A673 (cell line): ENCODE data around the gene RPUSD4.

Source experiments
- EZH2 ChIP-seq: fragments of 200-600 bp; sonication (generic); IDR thresholded peaks from 2 replicates; pipeline ENCODE4 v1.6.1; 2017; ENCODE audit warnings: borderline replicate concordance, low read depth, mild to moderate bottlenecking, mixed read lengths, antibody characterized with exemption, low read length; ENCODE audit not compliant: poor library complexity, severe bottlenecking
- TF ChIP-seq, protein P1 (sequence below): fragments of 300-800, 200-600 bp; sonication (generic); conservative IDR thresholded peaks from 2 replicates; pipeline ENCODE4 v1.5.1; 2017; ENCODE audit warnings: low read depth, mild to moderate bottlenecking, antibody characterized with exemption, low read length, moderate library complexity, mixed read lengths

DNA sequence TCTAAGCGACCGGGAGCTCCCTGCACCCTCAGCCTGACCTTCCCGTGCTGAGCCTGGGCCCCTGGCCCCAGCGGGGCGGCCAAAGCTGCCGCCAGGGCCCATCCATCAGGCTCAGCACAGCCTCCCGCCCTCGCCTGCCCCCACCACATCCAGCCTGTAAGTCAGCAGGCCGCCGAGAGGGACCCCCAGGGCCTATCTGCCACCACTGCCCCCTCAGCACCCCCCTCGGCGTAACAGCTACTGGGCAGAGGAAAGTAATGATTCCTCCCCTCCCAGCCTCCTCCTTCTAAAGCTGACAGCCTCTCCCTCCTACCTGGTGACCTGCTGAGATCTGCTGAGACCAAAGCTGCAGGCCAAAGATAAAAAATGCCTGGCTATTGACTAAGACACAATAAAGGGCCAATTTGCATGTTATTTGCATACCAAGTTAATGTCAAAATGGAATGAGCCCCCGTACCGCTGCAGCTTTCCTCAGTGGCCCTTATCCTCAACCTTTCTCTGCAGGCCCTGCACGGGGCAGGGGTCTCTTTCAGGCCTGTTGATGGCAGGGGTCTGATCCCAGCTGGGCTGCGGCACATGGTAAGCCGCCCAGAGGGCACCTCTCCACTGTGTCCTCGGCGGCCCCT lies 51.6 kb downstream of the RPUSD4 start:
- no peak for TF ChIP-seq EZH2
- TF ChIP-seq, protein P1, sequence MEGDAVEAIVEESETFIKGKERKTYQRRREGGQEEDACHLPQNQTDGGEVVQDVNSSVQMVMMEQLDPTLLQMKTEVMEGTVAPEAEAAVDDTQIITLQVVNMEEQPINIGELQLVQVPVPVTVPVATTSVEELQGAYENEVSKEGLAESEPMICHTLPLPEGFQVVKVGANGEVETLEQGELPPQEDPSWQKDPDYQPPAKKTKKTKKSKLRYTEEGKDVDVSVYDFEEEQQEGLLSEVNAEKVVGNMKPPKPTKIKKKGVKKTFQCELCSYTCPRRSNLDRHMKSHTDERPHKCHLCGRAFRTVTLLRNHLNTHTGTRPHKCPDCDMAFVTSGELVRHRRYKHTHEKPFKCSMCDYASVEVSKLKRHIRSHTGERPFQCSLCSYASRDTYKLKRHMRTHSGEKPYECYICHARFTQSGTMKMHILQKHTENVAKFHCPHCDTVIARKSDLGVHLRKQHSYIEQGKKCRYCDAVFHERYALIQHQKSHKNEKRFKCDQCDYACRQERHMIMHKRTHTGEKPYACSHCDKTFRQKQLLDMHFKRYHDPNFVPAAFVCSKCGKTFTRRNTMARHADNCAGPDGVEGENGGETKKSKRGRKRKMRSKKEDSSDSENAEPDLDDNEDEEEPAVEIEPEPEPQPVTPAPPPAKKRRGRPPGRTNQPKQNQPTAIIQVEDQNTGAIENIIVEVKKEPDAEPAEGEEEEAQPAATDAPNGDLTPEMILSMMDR, result no peak
